ENCODE measurements around the gene NFIB.

- TF ChIP-seq CTCF (IDR thresholded peaks at IDR 0.05), result no peak
- no peak for TF ChIP-seq EZH2 (IDR thresholded peaks at IDR 0.05)
- TF ChIP-seq EZH2phosphoT487 (IDR thresholded peaks at IDR 0.05), result no peak
Observed at GRCh38 chr9:14106699-14107098, 207.2 kb downstream of the NFIB start.
